ENCODE measurements around the gene SLC22A23.

- TF ChIP-seq EZH2 (IDR thresholded peaks at IDR 0.05; ENCODE audit: insufficient read depth, poor library complexity, severe bottlenecking): no peak
- no peak for TF ChIP-seq EZH2phosphoT487 (IDR thresholded peaks at IDR 0.05; ENCODE audit: insufficient read depth, low read depth)
Measured at GRCh38 chr6:3406891-3407809, 49.7 kb downstream of the SLC22A23 start.
